SU-DHL-6 (cell line): ENCODE data around the gene MECR.

Experiments used
- CTCF ChIP-seq: fragments of 200-600 bp; sonication (generic); IDR thresholded peaks from one replicate; pipeline ENCODE4 v1.5.1; 2017; ENCODE audit warnings: antibody characterized with exemption, mild to moderate bottlenecking, low read length, moderate library complexity; ENCODE audit not compliant: insufficient read depth, poor library complexity, severe bottlenecking
- EZH2phosphoT487 ChIP-seq: fragments of 200-600 bp; sonication (generic), shearing (Covaris generic); conservative IDR thresholded peaks from 2 replicates; pipeline ENCODE4 v1.6.1; 2018; ENCODE audit warnings: mild to moderate bottlenecking, antibody characterized with exemption, low read length, moderate library complexity, mixed read lengths

- TF ChIP-seq CTCF: no peak
- no peak for TF ChIP-seq EZH2phosphoT487
Measured at GRCh38 chr1:29152046-29152805, 78.5 kb downstream of the MECR start.
